Fibroblast of skin of right biceps (primary cell): ENCODE results near the gene CDC42BPB.
A peak's percentile ranks its signal among the peaks of the same experiment; 100 is the strongest.

Experiments
- DNase-seq: peaks from one replicate; pipeline ENCODE4 v3.0.0-alpha.2; 2013

The CDC42BPB gene

GRCh38 chr14:103057372-103058163 lies at the start of gene CDC42BPB:
Gene CDC42BPB, minus strand, starts transcription at chr14:103057549. Its CDS starts 376 bp downstream, at chr14:103057173.
- DNase-seq = peak; percentile 95

- DNase-seq = no peak
These were observed 48.3 kb upstream of the CDC42BPB start for GRCh38 chr14:103105580-103106150.

- DNase-seq = peak; percentile 33
These were observed 47.5 kb upstream of the CDC42BPB start for GRCh38 chr14:103104654-103105452.

GRCh38 chr14:103104389-103104653 lies 47.0 kb upstream of the CDC42BPB start:
- no peak for DNase-seq

- DNase-seq = peak; percentile 38
These were observed 46.4 kb upstream of the CDC42BPB start for GRCh38 chr14:103103461-103104388.

- DNase-seq = no peak
These were observed 45.4 kb upstream of the CDC42BPB start for GRCh38 chr14:103102689-103103260.

GRCh38 chr14:103101963-103102688 lies 44.8 kb upstream of the CDC42BPB start:
- no peak for DNase-seq

- no peak for DNase-seq
These were observed 44.1 kb upstream of the CDC42BPB start for GRCh38 chr14:103101257-103101962.

- DNase-seq = no peak
These were observed 43.2 kb upstream of the CDC42BPB start for GRCh38 chr14:103100281-103101121.

- no peak for DNase-seq
These were observed 42.5 kb upstream of the CDC42BPB start for GRCh38 chr14:103099733-103100280.

GRCh38 chr14:103099081-103099732 lies 41.9 kb upstream of the CDC42BPB start:
- DNase-seq = no peak

- DNase-seq = no peak
These were observed 40.9 kb upstream of the CDC42BPB start for GRCh38 chr14:103097994-103098957.

- DNase-seq = no peak
These were observed 40.1 kb upstream of the CDC42BPB start for GRCh38 chr14:103097244-103097993.

- DNase-seq = no peak
These were observed 39.0 kb upstream of the CDC42BPB start for GRCh38 chr14:103096387-103096786.

GRCh38 chr14:103095210-103095778 lies 37.9 kb upstream of the CDC42BPB start:
- no peak for DNase-seq

GRCh38 chr14:103094406-103095209 lies 37.3 kb upstream of the CDC42BPB start, which contains the start of gene EXOC3L4:
Gene EXOC3L4, plus strand, starts transcription at chr14:103094725. Its CDS starts 5,495 bp downstream, at chr14:103100220.
- no peak for DNase-seq
